Smooth muscle cell (in vitro differentiated cells): ENCODE measurements around the gene ACTN4. TPM values are rescaled to one million over a fixed set of nuclear protein-coding genes. Genes with fewer than 3 reads are reported as not detected.

Source experiments
- DNase-seq: peaks from one replicate; lab custom pipeline; 2025; ENCODE audit not compliant: unreplicated experiment; lab: John Stamatoyannopoulos, UW
- H2AFZ ChIP-seq: fragments of 200-600 bp; sonication (generic); 2 replicates; pipeline ENCODE4 v1.6.0; 2016; ENCODE audit warnings: antibody characterized with exemption, low read depth, mild to moderate bottlenecking
- H3F3A ChIP-seq: fragments of 200-600 bp; sonication (generic); 2 replicates; pipeline ENCODE4 v1.6.0; 2017; ENCODE audit warnings: antibody characterized with exemption, low read depth
- H3K27ac ChIP-seq: fragments of 200-600 bp; sonication (generic); 2 replicates; pipeline ENCODE4 v1.5.1; 2016; ENCODE audit warnings: low read depth, mild to moderate bottlenecking
- H3K27me3 ChIP-seq: fragments of 200-600 bp; sonication (generic); 2 replicates; pipeline ENCODE4 v1.6.1; 2016; ENCODE audit warnings: low read depth, mild to moderate bottlenecking
- H3K36me3 ChIP-seq: fragments of 200-600 bp; sonication (generic); 2 replicates; pipeline ENCODE4 v1.5.1; 2016; ENCODE audit warnings: low read depth
- H3K4me1 ChIP-seq: fragments of 200-600 bp; sonication (generic); 2 replicates; pipeline ENCODE4 v1.5.1; 2016; ENCODE audit warnings: low read depth
- H3K4me2 ChIP-seq: fragments of 200-600 bp; sonication (generic); 2 replicates; pipeline ENCODE4 v1.6.0; 2016; ENCODE audit warnings: mild to moderate bottlenecking
- H3K4me3 ChIP-seq: fragments of 200-600 bp; sonication (generic); 2 replicates; pipeline ENCODE4 v1.5.1; 2016; ENCODE audit warnings: mild to moderate bottlenecking
- H3K79me2 ChIP-seq: fragments of 200-600 bp; sonication (generic); 2 replicates; pipeline ENCODE4 v1.6.0; 2016; ENCODE audit warnings: low read depth, mild to moderate bottlenecking
- H3K9ac ChIP-seq: fragments of 200-600 bp; sonication (generic); 2 replicates; pipeline ENCODE4 v1.6.0; 2016; ENCODE audit warnings: low read depth
- H3K9me3 ChIP-seq: fragments of 200-600 bp; sonication (generic); replicated peaks from 2 replicates; pipeline ENCODE4 v1.5.1; 2016; ENCODE audit warnings: low read depth
- H4K20me1 ChIP-seq: fragments of 200-600 bp; sonication (generic); 2 replicates; pipeline ENCODE4 v1.6.0; 2016; ENCODE audit warnings: low read depth
- WGBS: methylation state at CpG from one replicate; pipeline ENCODE4 v1.1.7; 2016; ENCODE audit warnings: low lambda C conversion rate; 5-methylcytosine and 5-hydroxymethylcytosine counted together
- polyA plus RNA-seq: library from polyadenylated mRNA; unstranded; fragments of >200 nt; fragmentation: Nextera tagmentation; extraction: Ambion mirVana; gene quantifications from 2 replicates; pipeline ENCODE4 v1.2.1, GENCODE V29; 2016
- total RNA-seq: library from RNA; depleted of rRNA; stranded (reverse); fragments of >200 nt; gene quantifications from 2 replicates; pipeline ENCODE4 v1.2.3, GENCODE V29; 2014
- TF ChIP-seq, protein P1 (sequence below): fragments of 200-600 bp; sonication (generic); IDR thresholded peaks from 2 replicates; pipeline ENCODE4 v1.5.1; 2017; ENCODE audit warnings: borderline replicate concordance, mild to moderate bottlenecking, antibody characterized with exemption; ENCODE audit not compliant: insufficient read depth, poor library complexity, severe bottlenecking

The ACTN4 gene
- total and polyA plus RNA-seq, 2 experiments from 2014 or later, result 53.8 to 311 TPM

GRCh38 chr19:38712161-38712748 is 64.8 kb downstream of the ACTN4 start:
- no peaks in the 10 kb centered on the region for H3K9me3 ChIP-seq
- H3K27ac ChIP-seq, result peak overlapping the region; percentile 33
- peaks cover 7% of the 10 kb centered on the region for H3K79me2 ChIP-seq
- no peak overlapping the region for H3K4me3 ChIP-seq
- 96% methylated on average over 15 of the region's 15 CpGs for WGBS
- no peak for DNase-seq
- no peaks in the 10 kb centered on the region for H3K27me3 ChIP-seq
- H3F3A ChIP-seq, result peaks cover 12% of the 10 kb centered on the region
- H2AFZ ChIP-seq, result no peak overlapping the region
- H4K20me1 ChIP-seq, result peaks cover 26% of the 10 kb centered on the region
- TF ChIP-seq, protein P1, sequence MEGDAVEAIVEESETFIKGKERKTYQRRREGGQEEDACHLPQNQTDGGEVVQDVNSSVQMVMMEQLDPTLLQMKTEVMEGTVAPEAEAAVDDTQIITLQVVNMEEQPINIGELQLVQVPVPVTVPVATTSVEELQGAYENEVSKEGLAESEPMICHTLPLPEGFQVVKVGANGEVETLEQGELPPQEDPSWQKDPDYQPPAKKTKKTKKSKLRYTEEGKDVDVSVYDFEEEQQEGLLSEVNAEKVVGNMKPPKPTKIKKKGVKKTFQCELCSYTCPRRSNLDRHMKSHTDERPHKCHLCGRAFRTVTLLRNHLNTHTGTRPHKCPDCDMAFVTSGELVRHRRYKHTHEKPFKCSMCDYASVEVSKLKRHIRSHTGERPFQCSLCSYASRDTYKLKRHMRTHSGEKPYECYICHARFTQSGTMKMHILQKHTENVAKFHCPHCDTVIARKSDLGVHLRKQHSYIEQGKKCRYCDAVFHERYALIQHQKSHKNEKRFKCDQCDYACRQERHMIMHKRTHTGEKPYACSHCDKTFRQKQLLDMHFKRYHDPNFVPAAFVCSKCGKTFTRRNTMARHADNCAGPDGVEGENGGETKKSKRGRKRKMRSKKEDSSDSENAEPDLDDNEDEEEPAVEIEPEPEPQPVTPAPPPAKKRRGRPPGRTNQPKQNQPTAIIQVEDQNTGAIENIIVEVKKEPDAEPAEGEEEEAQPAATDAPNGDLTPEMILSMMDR, result no peak
- H3K4me1 ChIP-seq, result no peaks in the 10 kb centered on the region
- H3K9ac ChIP-seq, result no peak overlapping the region
- H3K36me3 ChIP-seq, result peaks cover 7% of the 10 kb centered on the region
- no peak overlapping the region for H3K4me2 ChIP-seq

GRCh38 chr19:38713227-38713649 is 65.8 kb downstream of the ACTN4 start:
- TF ChIP-seq, protein P1, result no peak
- Histone ChIP-seq H3K9ac (no peak overlapping the region), H3F3A (peaks cover 12% of the 10 kb centered on the region), H4K20me1 (peaks cover 24% of the 10 kb centered on the region), H3K36me3 (peaks cover 7% of the 10 kb centered on the region), H3K27ac (no peak overlapping the region), H2AFZ (no peak overlapping the region), H3K4me2 (no peak overlapping the region), H3K9me3 (no peaks in the 10 kb centered on the region), H3K27me3 (no peaks in the 10 kb centered on the region), H3K4me3 (no peak overlapping the region), H3K4me1 (no peaks in the 10 kb centered on the region), H3K79me2 (peaks cover 8% of the 10 kb centered on the region)
- no peak for DNase-seq
- 99% methylated on average over 19 of the region's 19 CpGs for WGBS

- 91% methylated on average over 14 of the region's 14 CpGs for WGBS
- Histone ChIP-seq H2AFZ (no peak overlapping the region), H3K79me2 (peaks cover 14% of the 10 kb centered on the region), H3K27ac (no peak overlapping the region), H3F3A (peaks cover 12% of the 10 kb centered on the region), H3K9me3 (no peaks in the 10 kb centered on the region), H3K27me3 (no peaks in the 10 kb centered on the region), H4K20me1 (peaks cover 21% of the 10 kb centered on the region), H3K4me2 (no peak overlapping the region), H3K4me1 (no peaks in the 10 kb centered on the region), H3K9ac (no peak overlapping the region), H3K36me3 (peaks cover 7% of the 10 kb centered on the region), H3K4me3 (no peak overlapping the region)
- DNase-seq, result no peak
- TF ChIP-seq, protein P1, result no peak
Observed at GRCh38 chr19:38713865-38714264, 66.4 kb downstream of the ACTN4 start.

DNA sequence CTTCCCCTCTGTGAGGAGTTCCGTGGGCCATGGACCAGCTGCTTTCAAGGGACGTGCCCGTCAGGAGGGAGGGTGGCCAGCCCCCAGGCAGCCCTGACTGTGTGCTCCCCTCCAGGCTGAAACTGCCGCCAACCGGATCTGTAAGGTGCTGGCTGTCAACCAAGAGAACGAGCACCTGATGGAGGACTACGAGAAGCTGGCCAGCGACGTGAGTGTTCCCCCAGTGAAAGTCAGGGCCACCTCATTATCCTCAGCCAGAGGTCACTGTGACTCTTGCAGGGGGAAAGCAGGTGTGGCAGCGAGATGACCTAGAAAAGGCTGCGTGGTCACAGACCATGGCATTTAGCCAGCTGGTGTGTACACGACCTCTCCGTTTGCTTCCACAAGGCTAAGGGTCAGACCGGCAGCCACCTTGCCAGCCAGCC is 66.9 kb downstream of the ACTN4 start:
- Histone ChIP-seq H3K9me3 (no peaks in the 10 kb centered on the region), H3K36me3 (peaks cover 7% of the 10 kb centered on the region), H2AFZ (no peak overlapping the region), H3K4me1 (no peaks in the 10 kb centered on the region), H3K27ac (no peak overlapping the region), H3K4me2 (no peak overlapping the region), H4K20me1 (peaks cover 24% of the 10 kb centered on the region), H3K9ac (no peak overlapping the region), H3K4me3 (no peak overlapping the region), H3K79me2 (peaks cover 15% of the 10 kb centered on the region), H3F3A (peaks cover 9% of the 10 kb centered on the region), H3K27me3 (no peaks in the 10 kb centered on the region)
- 96% methylated on average over 14 of the region's 14 CpGs for WGBS
- TF ChIP-seq, protein P1, result no peak
- DNase-seq, result no peak
